Panc1 (cell line): ENCODE measurements around the gene DOK7.

Source experiments
- CTCF ChIP-seq: fragments of 450-650 bp; IDR thresholded peaks from 2 replicates; pipeline ENCODE4 v1.5.1; 2017; ENCODE audit warnings: mild to moderate bottlenecking
- POLR2AphosphoS5 ChIP-seq: IDR thresholded peaks from 2 replicates; pipeline ENCODE4 v1.6.1; 2012; ENCODE audit warnings: mild to moderate bottlenecking, low read depth, low read length, moderate library complexity
- REST ChIP-seq, 2 experiments: IDR thresholded peaks; 2 replicates each; pipeline ENCODE4 v1.6.1; 2011 to 2012; ENCODE audit warnings: low read depth in 2 of 2, control low read depth in 1 of 2, low read length in 1 of 2, mild to moderate bottlenecking in 1 of 2, moderate library complexity in 1 of 2; ENCODE audit not compliant: insufficient read depth in 1 of 2
- SIN3A ChIP-seq: IDR thresholded peaks from 2 replicates; pipeline ENCODE4 v1.6.1; 2012; ENCODE audit warnings: low read depth, mild to moderate bottlenecking, low read length, moderate library complexity, borderline replicate concordance; ENCODE audit not compliant: insufficient read depth
- TCF7L2 ChIP-seq: IDR thresholded peaks from 2 replicates; pipeline ENCODE4 v1.6.1; 2011; ENCODE audit warnings: mild to moderate bottlenecking, low read depth, low read length, inconsistent platforms

GRCh38 chr4:3418029-3418762 lies 44.9 kb upstream of the DOK7 start:
- TF ChIP-seq CTCF (no peak; the same call in 1 of the 2 replicates), POLR2AphosphoS5 (no peak), TCF7L2 (no peak), REST (IDR thresholded peaks at IDR 0.05; ENCODE audit: insufficient read depth in 1 of 2, low read depth in 2 of 2, low read length in 1 of 2) (no peak), SIN3A (no peak)
